ENCODE data around the gene PIEZO2.

- TF ChIP-seq CTCF (IDR thresholded peaks at IDR 0.05; ENCODE audit: insufficient read depth, low read length, poor library complexity, severe bottlenecking) (no peak), EZH2phosphoT487 (conservative IDR thresholded peaks at IDR 0.05; ENCODE audit: low read length) (no peak)
Measured at GRCh38 chr18:10727477-10727876, 421.9 kb downstream of the PIEZO2 start.

All from SU-DHL-6 (cell line).